Activated CD8-positive, alpha-beta memory T cell treated with anti-CD3 and anti-CD28 coated beads, Interleukin-2, amount 10 ng/mL, durations not matched to agents 7 days and 5 days (primary cell): ENCODE measurements around the gene KIF5C. TPM values are rescaled to one million over a fixed set of nuclear protein-coding genes. Genes with fewer than 3 reads are reported as not detected.
A peak's percentile ranks its signal among the peaks of the same experiment; 100 is the strongest.

ENCODE experiments used
- ATAC-seq: fragments of 150-1000 bp; cut with Tn5 transposase; one replicate; pipeline ENCODE4 v1.10.0; 2021; ENCODE audit warnings: moderate library complexity
- CTCF ChIA-PET: fragments of 350-600 bp; sonication (Branson Sonifier 250); formaldehyde crosslinking; loops from one replicate; lab custom pipeline; 2021; ENCODE audit warnings: antibody characterized with exemption; lab: Charles Lee
- DNase-seq: peaks from one replicate; pipeline ENCODE4 v3.0.0-alpha.2; 2020
- H3K27ac Mint-ChIP-seq: one replicate; pipeline ENCODE4 v1.8.0; 2021; ENCODE audit warnings: mild to moderate bottlenecking, mixed read lengths
- H3K27me3 Mint-ChIP-seq: one replicate; pipeline ENCODE4 v1.8.0; 2021; ENCODE audit warnings: mixed read lengths
- H3K36me3 Mint-ChIP-seq: one replicate; pipeline ENCODE4 v1.8.0; 2021; ENCODE audit warnings: mild to moderate bottlenecking, mixed read lengths
- H3K4me1 Mint-ChIP-seq: one replicate; pipeline ENCODE4 v1.8.0; 2021; ENCODE audit warnings: mixed read lengths
- H3K4me3 Mint-ChIP-seq: one replicate; pipeline ENCODE4 v1.8.0; 2021; ENCODE audit warnings: mild to moderate bottlenecking, moderate library complexity, mixed read lengths
- H3K9me3 Mint-ChIP-seq: one replicate; pipeline ENCODE4 v1.8.0; 2022; ENCODE audit warnings: low read depth, mixed read lengths
- total RNA-seq, 2 experiments: library from RNA; stranded (reverse); gene quantifications; one replicate each; pipeline ENCODE4 v1.2.3, GENCODE V29; 2021

Gene KIF5C
- total RNA-seq, 2 experiments from 2014 or later, result 16.2 to 18.3 TPM

- H3K9me3 Mint-ChIP-seq, result no peaks in the 10 kb centered on the region
- no peak overlapping the region for H3K4me3 Mint-ChIP-seq
- H3K4me1 Mint-ChIP-seq, result no peaks in the 10 kb centered on the region
- CTCF ChIA-PET, result no interaction called here
- H3K36me3 Mint-ChIP-seq, result peaks cover 2% of the 10 kb centered on the region
- no peak overlapping the region for H3K27ac Mint-ChIP-seq
- ATAC-seq (no peak), DNase-seq (no peak)
- no peaks in the 10 kb centered on the region for H3K27me3 Mint-ChIP-seq
Observed at GRCh38 chr2:149009576-149010461, 134.8 kb downstream of the KIF5C start.

GRCh38 chr2:149012545-149012944 is 137.5 kb downstream of the KIF5C start:
- ATAC-seq (no peak), DNase-seq (no peak)
- Mint-ChIP-seq H3K36me3 (peaks cover 2% of the 10 kb centered on the region), H3K27me3 (no peaks in the 10 kb centered on the region), H3K4me3 (no peak overlapping the region), H3K4me1 (no peaks in the 10 kb centered on the region), H3K9me3 (no peaks in the 10 kb centered on the region), H3K27ac (no peak overlapping the region)
- CTCF ChIA-PET, result no interaction called here

- H3K4me3 Mint-ChIP-seq, result no peak overlapping the region
- peaks cover 2% of the 10 kb centered on the region for H3K36me3 Mint-ChIP-seq
- no peaks in the 10 kb centered on the region for H3K9me3 Mint-ChIP-seq
- no peak for ATAC-seq
- no peak for DNase-seq
- H3K27ac Mint-ChIP-seq, result no peak overlapping the region
- no peaks in the 10 kb centered on the region for H3K27me3 Mint-ChIP-seq
- H3K4me1 Mint-ChIP-seq, result no peaks in the 10 kb centered on the region
- CTCF ChIA-PET, result interaction anchor here (1.1 to 4.1 kb wide), 5 partner anchors 9 to 559 kb away, joined by 3 to 24 read pairs (median 3); no protein-coding TSS in a partner anchor
Observed at GRCh38 chr2:149015501-149015900, 140.5 kb downstream of the KIF5C start.

GRCh38 chr2:149015926-149016563 is 141.0 kb downstream of the KIF5C start:
- no peak for DNase-seq
- H3K36me3 Mint-ChIP-seq, result peaks cover 2% of the 10 kb centered on the region
- ATAC-seq, result no peak
- H3K9me3 Mint-ChIP-seq, result no peaks in the 10 kb centered on the region
- CTCF ChIA-PET, result interaction anchor here (1.1 to 4.1 kb wide), 7 partner anchors 9 to 558 kb away, joined by 3 to 24 read pairs (median 4); no protein-coding TSS in a partner anchor
- H3K4me1 Mint-ChIP-seq, result no peaks in the 10 kb centered on the region
- H3K27me3 Mint-ChIP-seq, result no peaks in the 10 kb centered on the region
- no peak overlapping the region for H3K27ac Mint-ChIP-seq
- no peak overlapping the region for H3K4me3 Mint-ChIP-seq

GRCh38 chr2:149017116-149017985 is 142.3 kb downstream of the KIF5C start:
- H3K27me3 Mint-ChIP-seq, result no peaks in the 10 kb centered on the region
- DNase-seq (peak; percentile 83), ATAC-seq (peak; percentile 70)
- peaks cover 2% of the 10 kb centered on the region for H3K36me3 Mint-ChIP-seq
- CTCF ChIA-PET, result interaction anchor here (0.7 to 4.1 kb wide), 21 partner anchors 9 to 557 kb away, joined by 3 to 24 read pairs (median 4); partner anchors contain the start of gene LYPD6B
- H3K9me3 Mint-ChIP-seq, result no peaks in the 10 kb centered on the region
- H3K4me1 Mint-ChIP-seq, result no peaks in the 10 kb centered on the region
- H3K27ac Mint-ChIP-seq, result no peak overlapping the region
- no peak overlapping the region for H3K4me3 Mint-ChIP-seq

- H3K36me3 Mint-ChIP-seq, result no peaks in the 10 kb centered on the region
- H3K4me3 Mint-ChIP-seq, result no peak overlapping the region
- DNase-seq (no peak), ATAC-seq (no peak)
- H3K9me3 Mint-ChIP-seq, result no peaks in the 10 kb centered on the region
- H3K27me3 Mint-ChIP-seq, result no peaks in the 10 kb centered on the region
- CTCF ChIA-PET, result interaction anchor here (1.2 to 2.6 kb wide), 6 partner anchors 8 to 555 kb away, joined by 3 to 11 read pairs (median 4); no protein-coding TSS in a partner anchor
- no peaks in the 10 kb centered on the region for H3K4me1 Mint-ChIP-seq
- no peak overlapping the region for H3K27ac Mint-ChIP-seq
Observed at GRCh38 chr2:149018981-149019380, 144.0 kb downstream of the KIF5C start.

- Mint-ChIP-seq H3K4me1 (no peaks in the 10 kb centered on the region), H3K4me3 (no peak overlapping the region), H3K9me3 (no peaks in the 10 kb centered on the region), H3K27me3 (no peaks in the 10 kb centered on the region), H3K36me3 (no peaks in the 10 kb centered on the region), H3K27ac (no peak overlapping the region)
- DNase-seq, result no peak
- no peak for ATAC-seq
- CTCF ChIA-PET, result interaction anchor here (1.2 kb wide), 2 partner anchors 541 to 554 kb away, joined by 3 read pairs; no protein-coding TSS in a partner anchor
Observed at GRCh38 chr2:149019768-149020167, 144.7 kb downstream of the KIF5C start.

- no peaks in the 10 kb centered on the region for H3K36me3 Mint-ChIP-seq
- no peak overlapping the region for H3K4me3 Mint-ChIP-seq
- no peaks in the 10 kb centered on the region for H3K9me3 Mint-ChIP-seq
- no peaks in the 10 kb centered on the region for H3K27me3 Mint-ChIP-seq
- no peak overlapping the region for H3K27ac Mint-ChIP-seq
- DNase-seq (no peak), ATAC-seq (no peak)
- no peaks in the 10 kb centered on the region for H3K4me1 Mint-ChIP-seq
- CTCF ChIA-PET, result no interaction called here
Observed at GRCh38 chr2:149020432-149020851, 145.4 kb downstream of the KIF5C start.

GRCh38 chr2:149021271-149021719 is 146.3 kb downstream of the KIF5C start:
- no peak for ATAC-seq
- Mint-ChIP-seq H3K9me3 (no peaks in the 10 kb centered on the region), H3K4me1 (no peaks in the 10 kb centered on the region), H3K36me3 (no peaks in the 10 kb centered on the region), H3K4me3 (no peak overlapping the region), H3K27ac (no peak overlapping the region), H3K27me3 (no peaks in the 10 kb centered on the region)
- no peak for DNase-seq
- CTCF ChIA-PET, result interaction anchor here (0.7 kb wide), 2 partner anchors 98 to 165 kb away, joined by 3 to 4 read pairs; no protein-coding TSS in a partner anchor

GRCh38 chr2:149021761-149022160 is 146.7 kb downstream of the KIF5C start:
- H3K4me3 Mint-ChIP-seq, result no peak overlapping the region
- H3K9me3 Mint-ChIP-seq, result no peaks in the 10 kb centered on the region
- H3K27me3 Mint-ChIP-seq, result no peaks in the 10 kb centered on the region
- H3K36me3 Mint-ChIP-seq, result no peaks in the 10 kb centered on the region
- ATAC-seq, result no peak
- no peaks in the 10 kb centered on the region for H3K4me1 Mint-ChIP-seq
- DNase-seq, result no peak
- no peak overlapping the region for H3K27ac Mint-ChIP-seq
- CTCF ChIA-PET, result interaction anchor here (0.7 kb wide), 2 partner anchors 98 to 165 kb away, joined by 3 to 4 read pairs; no protein-coding TSS in a partner anchor

- Mint-ChIP-seq H3K4me3 (no peak overlapping the region), H3K4me1 (no peaks in the 10 kb centered on the region), H3K36me3 (no peaks in the 10 kb centered on the region), H3K27ac (no peak overlapping the region), H3K27me3 (peaks cover 3% of the 10 kb centered on the region), H3K9me3 (no peaks in the 10 kb centered on the region)
- CTCF ChIA-PET, result no interaction called here
- no peak for ATAC-seq
- no peak for DNase-seq
Observed at GRCh38 chr2:149023091-149023490, 148.1 kb downstream of the KIF5C start.

GRCh38 chr2:149027590-149028250 is 152.7 kb downstream of the KIF5C start:
- Mint-ChIP-seq H3K36me3 (no peaks in the 10 kb centered on the region), H3K4me3 (no peak overlapping the region), H3K9me3 (no peaks in the 10 kb centered on the region), H3K27ac (no peak overlapping the region), H3K4me1 (peaks cover 6% of the 10 kb centered on the region), H3K27me3 (peaks cover 7% of the 10 kb centered on the region)
- DNase-seq (no peak), ATAC-seq (no peak)
- CTCF ChIA-PET, result interaction anchor here (0.9 kb wide), 1 partner anchor 11 kb away, joined by 4 read pairs; no protein-coding TSS in a partner anchor
